Testis (tissue), 3 donors: ENCODE data around the gene ALKBH7. TPM values are rescaled to one million over a fixed set of nuclear protein-coding genes. Genes with fewer than 3 reads are reported as not detected.
"Not testable (repeated sequence)": the region's sequence is repeated elsewhere in the genome, so short reads cannot be mapped to it uniquely, and the experiment has no call there.

Experiments used
- DNase-seq: peaks from one replicate; pipeline ENCODE4 v3.0.0-alpha.2; 2019
- H3K27ac ChIP-seq, 2 donors: fragments of 200-600 bp; sonication (generic); one replicate each; pipeline ENCODE4 v1.5.1; 2019
- H3K27me3 ChIP-seq: fragments of 200-600 bp; sonication (generic); one replicate; pipeline ENCODE4 v1.5.1; 2019
- H3K36me3 ChIP-seq: fragments of 200-600 bp; sonication (generic); one replicate; pipeline ENCODE4 v1.5.1; 2017; ENCODE audit warnings: low read depth; ENCODE audit errors: missing control alignments
- H3K4me1 ChIP-seq: fragments of 200-600 bp; sonication (generic); one replicate; pipeline ENCODE4 v1.5.1; 2019
- H3K4me3 ChIP-seq, 2 donors: fragments of 200-600 bp; sonication (generic); one replicate each; pipeline ENCODE4 v1.5.1; 2017 to 2019
- H3K9me3 ChIP-seq: fragments of 200-600 bp; sonication (generic); one replicate; pipeline ENCODE4 v1.5.1; 2017
- POLR2A ChIP-seq: fragments of 450-650 bp; IDR thresholded peaks from one replicate; pipeline ENCODE4 v1.6.1; 2017; ENCODE audit warnings: antibody characterized with exemption, mild to moderate bottlenecking, moderate library complexity
- WGBS, 2 donors: methylation state at CpG; one replicate each; pipeline ENCODE4 v1.1.5; 2018; 5-methylcytosine and 5-hydroxymethylcytosine counted together
- intact Hi-C: fragments of 100-400 bp; cut with DNase I; formaldehyde crosslinking; loops from one replicate; pipeline ENCODE4 v1.15.1; 2023; ENCODE audit warnings: low total_unique reads
- polyA plus RNA-seq: library from polyadenylated mRNA; stranded (reverse); fragments of 350-450 nt; fragmentation: Illumina TruSeq; extraction: RNeasy Lipid Tissue Mini Kit (QIAGEN cat#74804); gene quantifications from one replicate; pipeline ENCODE4 v1.2.3, GENCODE V29; 2014; ENCODE audit warnings: low read depth, low replicate concordance; ENCODE audit not compliant: insufficient read depth
- total RNA-seq, 2 donors: library from RNA; depleted of rRNA; stranded (reverse); fragments of >200 nt; gene quantifications; one replicate each; pipeline ENCODE4 v1.2.3, GENCODE V29; 2016
- TF ChIP-seq, protein P1 (sequence below), 3 experiments: fragments of 450-650 bp in 2 of 3; fragments of 200-600 bp in 1 of 3; sonication (generic) in 1 of 3; IDR thresholded peaks; one replicate each; pipeline ENCODE4 v1.5.1; 2016 to 2019; ENCODE audit warnings: antibody characterized with exemption in 3 of 3, mild to moderate bottlenecking in 2 of 3, moderate library complexity in 1 of 3

The ALKBH7 gene
- total and polyA plus RNA-seq, 3 donors from 2014 or later = 243 to 608 (median 524) TPM

DNA sequence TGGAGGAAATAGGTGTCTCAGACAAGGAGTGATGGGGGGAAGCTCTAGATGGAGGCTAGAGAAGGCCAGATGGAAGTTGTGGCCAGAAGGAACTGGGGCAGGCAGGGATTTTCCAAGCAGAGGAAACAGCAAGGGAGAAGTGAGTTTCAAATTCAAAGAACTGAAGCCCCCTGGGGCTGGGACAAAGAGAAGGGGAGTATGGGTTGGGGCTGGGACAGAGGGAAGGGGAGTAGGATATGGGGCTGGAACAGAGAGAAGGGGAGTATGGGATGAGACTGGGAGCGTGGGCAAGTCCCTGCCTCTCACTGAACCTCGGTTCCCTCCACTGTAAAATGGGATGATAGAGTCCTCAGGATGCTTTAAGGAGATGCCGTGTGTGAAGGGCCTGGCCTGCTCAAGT, 22.2 kb downstream of the ALKBH7 start:
- TF ChIP-seq, protein P1, sequence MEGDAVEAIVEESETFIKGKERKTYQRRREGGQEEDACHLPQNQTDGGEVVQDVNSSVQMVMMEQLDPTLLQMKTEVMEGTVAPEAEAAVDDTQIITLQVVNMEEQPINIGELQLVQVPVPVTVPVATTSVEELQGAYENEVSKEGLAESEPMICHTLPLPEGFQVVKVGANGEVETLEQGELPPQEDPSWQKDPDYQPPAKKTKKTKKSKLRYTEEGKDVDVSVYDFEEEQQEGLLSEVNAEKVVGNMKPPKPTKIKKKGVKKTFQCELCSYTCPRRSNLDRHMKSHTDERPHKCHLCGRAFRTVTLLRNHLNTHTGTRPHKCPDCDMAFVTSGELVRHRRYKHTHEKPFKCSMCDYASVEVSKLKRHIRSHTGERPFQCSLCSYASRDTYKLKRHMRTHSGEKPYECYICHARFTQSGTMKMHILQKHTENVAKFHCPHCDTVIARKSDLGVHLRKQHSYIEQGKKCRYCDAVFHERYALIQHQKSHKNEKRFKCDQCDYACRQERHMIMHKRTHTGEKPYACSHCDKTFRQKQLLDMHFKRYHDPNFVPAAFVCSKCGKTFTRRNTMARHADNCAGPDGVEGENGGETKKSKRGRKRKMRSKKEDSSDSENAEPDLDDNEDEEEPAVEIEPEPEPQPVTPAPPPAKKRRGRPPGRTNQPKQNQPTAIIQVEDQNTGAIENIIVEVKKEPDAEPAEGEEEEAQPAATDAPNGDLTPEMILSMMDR (IDR thresholded peaks at IDR 0.05) = no peak
- TF ChIP-seq POLR2A = no peak
- intact Hi-C loops = loop anchor here (5.0 kb wide), 1 partner anchor 32 kb away; no protein-coding TSS in a partner anchor
- Histone ChIP-seq H3K27me3 (no peaks in the 10 kb centered on the region), H3K9me3 (no peaks in the 10 kb centered on the region), H3K4me1 (peaks cover 7% of the 10 kb centered on the region), H3K36me3 (no peaks in the 10 kb centered on the region), H3K4me3 (no peak overlapping the region), H3K27ac (no peak overlapping the region)
- DNase-seq = no peak
- WGBS, 2 donors = 82 to 89% methylated on average over 3 of the region's 3 CpGs

DNA sequence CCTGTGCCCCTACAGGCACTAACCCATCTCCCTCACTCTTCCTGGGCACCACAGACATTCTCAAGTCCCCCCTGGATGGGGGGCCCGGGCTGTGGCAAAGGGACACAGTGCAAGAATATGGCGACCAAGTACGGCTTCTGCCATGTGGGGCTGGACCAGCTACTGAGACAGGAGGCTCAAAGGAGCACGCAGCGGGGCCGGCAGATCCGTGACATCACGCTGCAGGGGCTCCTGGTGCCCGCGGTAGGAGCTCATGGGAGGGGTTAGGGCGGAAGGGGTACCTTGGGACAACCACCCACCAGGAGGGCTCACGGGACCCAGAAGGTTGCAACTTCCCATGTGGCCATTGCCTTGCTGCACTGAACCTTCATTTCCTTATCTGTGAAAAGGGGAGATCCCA, 23.7 kb downstream of the ALKBH7 start:
- intact Hi-C loops = no loop called here
- Histone ChIP-seq H3K4me1 (peaks cover 7% of the 10 kb centered on the region), H3K36me3 (no peaks in the 10 kb centered on the region), H3K4me3 (no peak overlapping the region), H3K9me3 (no peaks in the 10 kb centered on the region), H3K27me3 (no peaks in the 10 kb centered on the region), H3K27ac (no peak overlapping the region)
- no peak for DNase-seq
- 91 to 95% methylated on average over 11 to 12 of the region's 12 CpGs for WGBS, 2 donors
- no peak for TF ChIP-seq POLR2A
- TF ChIP-seq, protein P1 (IDR thresholded peaks at IDR 0.05) = no peak

DNA sequence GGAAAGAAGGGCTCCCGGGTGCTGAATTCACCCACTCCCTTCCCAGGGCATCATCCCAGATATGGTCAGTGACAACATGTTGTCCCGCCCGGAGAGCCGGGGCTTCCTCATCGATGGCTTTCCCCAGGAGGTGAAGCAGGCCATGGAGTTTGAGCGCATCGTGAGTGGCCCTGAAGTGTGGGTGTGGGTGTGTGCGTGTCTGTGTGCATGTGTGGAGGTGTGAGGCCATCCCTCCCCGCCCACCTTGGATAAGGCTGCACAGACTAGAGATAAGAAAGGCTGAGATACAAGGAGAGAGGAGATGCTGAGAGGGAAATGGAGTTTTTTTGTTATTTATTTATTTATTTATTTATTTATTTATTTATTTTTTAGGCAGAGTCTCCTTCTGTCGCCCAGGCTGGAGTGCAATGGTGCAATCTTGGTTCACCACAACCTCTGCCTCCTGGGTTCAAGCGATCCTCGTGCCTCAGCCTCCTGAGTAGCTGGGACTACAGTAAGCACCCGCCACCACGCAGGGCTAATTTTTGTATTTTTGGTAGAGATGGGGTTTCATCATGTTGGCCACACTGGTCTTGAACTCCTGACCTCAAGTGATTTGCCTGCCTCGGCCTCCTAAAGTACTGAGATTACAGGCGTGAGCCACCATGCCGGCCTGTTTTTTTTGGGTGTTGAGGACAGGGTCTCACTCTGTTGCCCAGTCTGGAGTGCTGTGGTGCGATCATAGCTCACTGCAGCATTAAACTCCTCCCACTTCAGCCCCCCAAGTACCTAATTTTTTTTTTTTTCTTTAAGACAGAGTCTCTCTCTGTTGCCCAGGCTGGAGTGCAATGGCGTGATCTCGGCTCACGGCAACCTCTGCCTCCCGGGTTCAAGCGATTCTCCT, 27.7 kb downstream of the ALKBH7 start:
- H3K4me3 ChIP-seq, H3K27me3 ChIP-seq, H3K9me3 ChIP-seq, H3K36me3 ChIP-seq, H3K4me1 ChIP-seq, H3K27ac ChIP-seq, intact Hi-C loops, DNase-seq: not testable (repeated sequence)
- WGBS, 2 donors = 89 to 93% methylated on average over 23 of the region's 23 CpGs

DNA sequence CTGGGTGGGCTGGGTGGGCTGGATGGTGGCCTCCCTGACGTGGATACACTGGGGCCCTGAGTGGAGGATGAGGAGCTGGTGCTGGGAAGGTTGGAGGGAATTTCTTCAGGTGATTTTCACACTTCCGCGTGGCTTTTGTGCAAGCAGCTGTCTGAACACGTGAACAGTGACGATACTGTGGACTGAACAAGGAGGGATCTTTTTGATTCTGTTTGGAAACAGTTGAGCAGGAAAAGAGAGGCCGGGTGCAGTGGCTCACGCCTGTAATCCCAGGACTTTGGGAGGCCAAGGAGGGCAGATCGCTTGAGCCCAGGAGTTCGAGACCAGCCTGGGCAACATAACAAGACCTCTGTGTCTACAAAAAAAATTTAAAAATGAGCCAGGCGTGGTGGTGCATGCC, 29.5 kb downstream of the ALKBH7 start:
- Histone ChIP-seq H3K4me3 (no peak overlapping the region), H3K4me1 (no peaks in the 10 kb centered on the region), H3K36me3 (no peaks in the 10 kb centered on the region), H3K27me3 (no peaks in the 10 kb centered on the region), H3K9me3 (no peaks in the 10 kb centered on the region), H3K27ac (no peak overlapping the region)
- intact Hi-C loops = no loop called here
- no peak for DNase-seq
- TF ChIP-seq, protein P1 (IDR thresholded peaks at IDR 0.05) = no peak
- WGBS, 2 donors = 90 to 94% methylated on average over 10 of the region's 10 CpGs

DNA sequence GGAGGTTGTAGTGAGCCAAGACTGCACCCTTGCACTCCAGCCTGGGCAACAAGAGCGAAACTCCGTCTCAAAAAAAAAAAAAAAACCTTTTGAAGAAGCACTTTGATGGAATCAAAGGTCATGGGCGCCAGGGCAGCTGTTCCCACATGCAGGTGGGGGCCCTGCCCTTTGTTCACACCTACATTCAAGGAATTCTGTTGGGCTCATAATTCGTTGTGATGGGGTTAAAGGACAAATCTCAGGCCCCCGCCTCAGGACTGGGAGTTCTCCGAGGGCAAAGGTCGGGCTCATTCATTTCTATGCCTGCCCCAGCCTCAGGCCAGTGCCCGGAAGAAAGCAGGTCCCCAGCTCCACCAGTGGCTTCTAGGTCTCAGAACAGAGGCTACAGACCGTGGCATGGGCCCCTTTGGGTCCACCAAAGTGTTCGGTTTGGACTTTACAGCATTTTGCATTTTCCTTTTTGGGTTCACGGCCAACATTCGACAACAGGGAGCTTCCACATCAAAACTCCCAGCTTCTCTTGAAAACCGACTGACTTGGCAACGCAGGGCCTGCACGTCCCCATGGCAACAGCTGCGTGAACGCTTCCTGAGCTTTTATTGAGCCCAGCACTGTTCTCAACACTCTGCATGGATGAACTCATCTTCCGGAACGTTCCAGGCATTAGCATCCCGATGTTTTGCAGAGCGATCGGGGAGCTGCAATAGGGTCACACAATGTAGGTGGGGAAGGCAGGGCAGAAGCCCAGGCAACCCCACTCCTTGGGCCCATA, 30.4 kb downstream of the ALKBH7 start:
- Histone ChIP-seq H3K9me3 (no peaks in the 10 kb centered on the region), H3K4me1 (no peaks in the 10 kb centered on the region), H3K4me3 (no peak overlapping the region), H3K27me3 (no peaks in the 10 kb centered on the region), H3K36me3 (no peaks in the 10 kb centered on the region), H3K27ac (no peak overlapping the region)
- WGBS, 2 donors = 49 to 57% methylated on average over 20 to 22 of the region's 22 CpGs
- DNase-seq = peak; percentile 51
- TF ChIP-seq POLR2A = no peak
- TF ChIP-seq, protein P1 (IDR thresholded peaks at IDR 0.05) = no peak
- intact Hi-C loops = no loop called here
